ENCODE results near the gene CGNL1.

The CGNL1 gene

DNA sequence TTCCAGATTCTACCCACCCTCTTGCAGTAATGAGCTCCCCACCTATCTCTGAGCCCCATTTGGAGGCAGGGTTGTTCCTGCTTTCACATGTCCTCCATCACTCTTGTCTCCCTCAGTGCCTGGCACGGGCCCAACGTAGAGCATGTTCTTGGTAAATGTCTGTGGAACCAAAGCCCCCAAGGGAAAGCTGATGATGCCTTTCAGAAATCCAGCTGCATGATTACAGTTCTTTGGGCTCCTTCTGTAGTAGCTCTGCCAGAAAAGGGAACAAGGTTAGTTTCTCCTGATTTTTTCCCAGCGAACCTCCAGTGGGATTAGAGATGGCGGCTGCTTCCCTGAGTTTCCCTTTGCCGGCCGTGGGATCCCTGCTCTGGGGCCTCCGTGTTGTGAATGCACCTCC, 39.3 kb downstream of the CGNL1 start:
- in situ Hi-C loops (cut with MboI; ENCODE audit: low sequenced_read_pairs) = no loop called here

DNA sequence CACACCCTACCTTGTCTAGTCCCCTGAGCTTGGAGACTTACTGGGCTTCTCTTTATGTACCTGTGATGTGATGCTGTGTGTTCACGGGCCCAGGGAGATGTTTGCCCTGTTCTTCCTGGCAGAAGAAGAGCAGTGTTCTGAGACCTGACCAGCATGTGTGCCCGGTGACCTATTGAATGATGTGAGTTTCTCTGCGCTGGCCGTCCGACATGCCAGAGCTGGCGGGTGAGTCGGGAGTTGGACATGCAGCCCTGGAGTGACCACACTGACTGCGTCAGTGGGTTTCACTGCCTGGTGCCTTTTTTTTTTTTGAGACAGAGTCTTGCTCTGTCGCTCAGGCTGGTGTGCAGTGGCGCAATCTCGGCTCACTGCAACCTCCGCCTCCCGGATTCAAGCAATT, 42.3 kb downstream of the CGNL1 start:
- in situ Hi-C loops (cut with MboI; ENCODE audit: low sequenced_read_pairs) = no loop called here

DNA sequence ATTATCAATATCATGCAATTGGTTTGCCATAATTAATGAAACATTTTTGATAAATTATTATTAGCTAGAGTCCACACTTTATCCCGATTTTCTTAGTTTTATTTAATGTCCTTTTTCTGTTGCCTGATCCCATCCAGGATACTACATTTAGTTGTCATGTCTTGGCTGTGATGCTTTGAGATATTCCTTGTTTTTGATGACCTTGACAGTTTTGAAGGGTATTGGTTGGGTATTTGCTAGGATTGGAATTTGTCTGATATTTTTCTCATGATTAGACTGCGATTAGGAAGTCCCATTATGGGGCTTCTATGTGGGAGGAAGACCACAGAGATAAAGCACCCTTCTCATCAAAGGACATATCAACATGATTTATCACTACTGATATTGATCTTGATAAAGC, 43.0 kb downstream of the CGNL1 start:
- in situ Hi-C loops (cut with MboI; ENCODE audit: low sequenced_read_pairs) = no loop called here

DNA sequence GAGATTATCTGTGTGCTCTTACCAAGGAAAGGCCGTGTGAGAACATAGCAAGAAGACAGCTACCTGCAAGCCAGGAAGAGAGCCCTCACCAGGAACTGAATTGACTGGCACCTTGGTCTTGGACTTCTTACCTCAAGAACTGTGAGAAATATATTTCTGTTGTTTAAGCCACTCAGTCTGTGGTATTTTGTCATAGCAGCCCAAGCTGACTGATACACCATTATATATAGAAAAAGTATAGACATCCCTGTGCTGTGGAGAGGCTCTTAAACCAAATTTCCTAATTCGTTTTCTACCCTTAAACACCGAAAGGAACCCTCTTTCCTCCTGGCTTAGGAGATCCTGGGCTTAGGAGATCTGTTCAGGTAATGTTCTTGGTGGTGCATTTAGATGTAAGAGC, 44.8 kb downstream of the CGNL1 start:
- in situ Hi-C loops (cut with MboI; ENCODE audit: low sequenced_read_pairs) = no loop called here

DNA sequence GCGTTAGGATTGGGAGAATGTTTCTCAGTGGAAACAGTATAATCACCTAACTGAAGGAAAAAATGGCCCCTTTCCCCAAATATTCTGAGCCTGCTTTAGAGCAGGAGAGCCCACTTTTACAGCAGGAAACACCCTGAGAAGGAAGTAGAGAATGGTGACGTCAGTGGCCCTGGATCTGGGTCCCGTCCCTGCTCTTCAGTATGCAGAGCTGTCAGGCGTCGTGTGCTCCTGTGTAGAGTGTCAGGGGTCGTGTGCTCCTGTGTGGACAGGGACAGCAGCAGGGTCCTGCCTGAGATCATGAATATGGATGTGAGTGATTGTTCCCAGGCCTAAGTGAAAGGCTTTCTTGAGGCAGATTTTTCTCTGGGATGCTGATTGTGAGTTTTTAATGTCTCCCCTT, 45.2 kb downstream of the CGNL1 start:
- in situ Hi-C loops (cut with MboI; ENCODE audit: low sequenced_read_pairs) = no loop called here

DNA sequence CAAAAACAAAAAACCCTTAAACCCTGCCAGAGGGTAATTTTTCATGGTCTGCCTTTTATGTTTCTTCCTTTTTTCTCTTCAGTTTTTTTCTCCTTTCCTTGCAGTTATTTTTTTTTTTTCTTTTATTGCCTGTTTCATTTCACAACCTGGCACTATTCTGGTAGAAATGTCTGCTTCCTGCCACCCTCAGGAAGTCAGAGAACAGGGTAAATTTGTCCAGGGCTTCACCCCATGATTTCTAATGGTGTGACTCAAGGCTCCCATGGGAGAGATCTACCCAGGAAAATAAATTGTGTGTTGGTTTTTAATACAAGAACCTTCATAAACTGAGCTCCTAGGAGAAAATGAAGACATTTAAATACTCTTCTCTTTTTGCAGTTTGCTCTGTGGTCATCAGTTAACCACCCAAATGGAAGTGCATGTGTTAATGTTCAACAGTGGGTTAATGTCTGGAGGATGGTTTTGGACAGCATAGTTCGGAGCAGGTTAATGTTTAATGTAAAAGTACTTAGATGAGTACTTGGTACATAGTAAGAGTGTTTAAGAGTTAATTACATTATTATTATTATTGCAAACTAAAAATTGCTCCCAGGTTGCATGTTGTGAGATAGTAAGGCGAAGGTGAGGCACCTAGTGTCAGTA, 45.9 kb downstream of the CGNL1 start:
- in situ Hi-C loops (cut with MboI; ENCODE audit: low sequenced_read_pairs) = no loop called here

DNA sequence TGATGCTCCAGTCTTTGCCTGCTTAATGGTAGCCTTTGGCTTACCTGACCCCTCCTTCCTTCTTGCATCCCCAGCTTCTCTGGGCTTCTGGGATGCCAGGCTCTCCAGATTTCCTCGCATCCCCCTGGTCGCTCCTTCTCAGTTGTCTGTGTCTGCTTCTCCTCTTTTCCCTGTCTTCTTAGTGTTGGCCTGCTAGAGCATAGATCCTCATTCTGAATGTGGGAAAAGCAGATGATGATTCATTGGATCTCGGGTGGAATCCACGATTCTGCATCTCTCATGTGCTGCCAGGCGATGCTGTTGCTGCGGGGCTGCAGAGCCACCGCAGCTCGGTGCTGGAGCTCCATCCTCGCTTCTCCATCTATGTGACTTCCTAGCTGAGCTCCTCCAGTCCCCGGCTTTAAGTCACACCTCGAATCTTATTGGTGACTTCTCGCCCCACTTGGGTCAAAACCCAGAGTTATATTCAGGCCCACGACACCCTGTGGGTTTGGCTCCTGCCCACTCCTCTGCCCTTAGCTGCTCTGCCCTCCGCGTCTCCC, 47.4 kb downstream of the CGNL1 start:
- in situ Hi-C loops (cut with MboI; ENCODE audit: low sequenced_read_pairs) = no loop called here

DNA sequence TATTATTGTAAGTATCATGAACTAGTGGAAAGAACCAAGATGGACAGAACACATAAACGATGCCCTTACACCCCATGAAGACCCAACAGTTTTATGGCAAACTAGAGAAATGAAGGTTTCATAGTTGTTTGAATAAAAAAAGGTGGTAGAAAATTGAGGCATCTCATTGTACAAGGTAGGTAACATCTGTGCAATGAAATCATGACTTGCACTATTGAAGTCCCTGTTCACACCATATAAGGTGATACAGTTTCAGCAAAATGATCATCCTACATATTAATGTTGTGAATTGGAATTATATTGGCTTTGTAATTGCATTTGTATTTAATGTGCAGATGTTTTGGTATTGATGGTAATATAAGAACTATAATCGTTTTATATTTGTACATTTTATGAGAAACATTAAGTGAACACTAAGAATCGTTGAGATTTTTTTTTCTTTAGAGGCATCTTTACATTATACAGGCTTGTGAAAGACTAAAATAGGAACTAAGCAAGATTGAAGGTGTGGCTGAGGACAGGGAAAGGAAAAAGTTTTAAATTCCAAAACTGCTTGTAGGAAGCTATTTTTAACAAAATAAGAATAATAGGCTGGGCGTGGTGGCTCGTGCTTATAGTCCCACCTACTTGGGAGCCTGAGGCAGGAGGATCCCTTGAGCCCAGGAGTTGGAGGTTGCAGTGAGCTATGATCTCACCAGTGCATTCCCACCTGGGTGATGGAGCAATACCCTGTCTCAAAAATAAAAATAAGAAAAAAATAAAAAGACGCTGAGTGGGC, 48.5 kb downstream of the CGNL1 start:
- in situ Hi-C loops (cut with MboI; ENCODE audit: low sequenced_read_pairs) = no loop called here

DNA sequence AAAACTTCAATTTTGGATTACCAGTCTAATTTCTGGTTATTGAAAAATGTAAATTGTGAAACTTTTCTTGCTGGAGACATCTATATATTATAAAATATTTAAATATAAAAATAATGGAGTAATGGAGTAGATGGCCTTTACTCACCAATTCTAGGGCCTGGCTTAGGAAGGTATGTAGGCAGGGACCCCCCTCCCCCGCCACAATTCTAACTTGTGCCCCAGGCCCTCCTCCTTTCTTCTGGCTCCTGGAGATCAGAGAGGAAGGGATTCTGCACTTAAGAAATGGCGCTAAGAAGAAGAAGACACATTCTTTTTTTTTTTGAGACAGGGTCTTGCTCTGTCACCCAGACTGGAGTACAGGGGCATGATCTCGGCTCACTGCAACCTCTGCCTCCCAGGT, 49.5 kb downstream of the CGNL1 start:
- in situ Hi-C loops (cut with MboI; ENCODE audit: low sequenced_read_pairs) = no loop called here

DNA sequence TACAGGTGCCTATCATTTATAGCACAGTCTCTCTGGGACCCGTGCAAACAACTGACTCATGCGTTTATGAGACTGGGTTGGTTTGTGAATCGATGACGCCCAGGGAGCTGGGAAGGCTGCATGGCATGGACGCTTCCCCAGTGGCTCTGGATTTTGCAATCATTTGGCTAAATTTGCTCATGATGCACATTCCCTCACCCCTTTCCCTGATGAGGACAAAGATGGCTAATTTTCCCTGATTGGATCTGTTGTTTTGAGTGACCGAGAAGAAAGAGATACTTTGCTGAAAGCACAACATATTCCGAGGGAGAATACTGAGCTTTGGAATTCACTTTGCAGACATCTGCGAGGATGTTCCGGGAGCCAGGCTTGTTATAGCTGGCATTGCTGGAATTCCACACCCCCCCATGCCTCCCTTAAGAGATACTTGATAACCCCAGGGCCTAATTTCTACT, 51.1 kb downstream of the CGNL1 start:
- in situ Hi-C loops (cut with MboI; ENCODE audit: low sequenced_read_pairs) = no loop called here

DNA sequence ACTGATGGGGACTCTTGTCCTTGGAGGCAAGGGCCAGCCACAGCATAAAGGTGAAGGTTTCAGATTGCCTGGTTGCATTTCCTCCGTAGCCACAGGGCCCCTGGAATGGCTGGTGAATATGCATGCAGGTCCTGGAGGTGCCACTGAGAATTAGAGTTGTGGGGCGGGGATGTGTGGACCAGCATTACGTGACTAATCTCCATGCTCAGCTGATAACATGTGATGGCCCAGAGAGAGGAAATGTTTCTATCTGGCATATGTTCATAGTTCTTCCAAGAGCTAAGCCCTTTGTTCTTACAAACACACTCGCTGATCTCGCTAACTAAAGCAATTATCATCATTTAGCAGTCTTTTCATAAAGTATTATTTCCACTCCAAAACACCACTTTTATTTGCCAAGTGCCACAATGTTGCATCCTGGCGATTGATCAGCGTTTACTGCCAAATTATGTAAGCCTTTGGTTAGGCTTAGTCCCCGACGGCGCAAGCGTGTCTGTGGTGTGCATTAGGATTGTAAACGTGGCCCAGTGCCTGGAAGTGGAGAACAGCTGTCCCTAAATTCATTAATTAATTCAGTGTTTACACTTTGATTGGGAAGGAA, 55.9 kb downstream of the CGNL1 start:
- in situ Hi-C loops (cut with MboI; ENCODE audit: low sequenced_read_pairs) = no loop called here

DNA sequence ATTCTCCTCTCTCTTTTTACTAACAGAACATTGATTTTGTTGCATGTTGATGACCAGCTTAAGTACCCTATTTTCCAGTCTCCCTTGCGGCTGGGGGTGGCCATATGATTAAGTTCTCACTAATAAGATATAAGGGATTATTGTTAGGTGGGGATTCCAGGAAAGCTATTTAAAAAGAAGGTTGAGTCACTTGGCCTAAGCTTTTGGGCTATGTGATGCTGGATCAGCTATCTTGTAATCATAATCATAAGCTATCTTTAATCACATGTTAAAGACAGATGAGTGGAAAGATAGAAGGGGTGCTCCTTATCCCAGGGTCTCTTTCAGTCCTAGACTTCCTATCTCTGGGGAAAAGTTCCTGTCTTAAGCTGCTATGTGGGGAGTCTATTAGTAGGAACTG, 59.9 kb downstream of the CGNL1 start:
- in situ Hi-C loops (cut with MboI; ENCODE audit: low sequenced_read_pairs) = no loop called here

DNA sequence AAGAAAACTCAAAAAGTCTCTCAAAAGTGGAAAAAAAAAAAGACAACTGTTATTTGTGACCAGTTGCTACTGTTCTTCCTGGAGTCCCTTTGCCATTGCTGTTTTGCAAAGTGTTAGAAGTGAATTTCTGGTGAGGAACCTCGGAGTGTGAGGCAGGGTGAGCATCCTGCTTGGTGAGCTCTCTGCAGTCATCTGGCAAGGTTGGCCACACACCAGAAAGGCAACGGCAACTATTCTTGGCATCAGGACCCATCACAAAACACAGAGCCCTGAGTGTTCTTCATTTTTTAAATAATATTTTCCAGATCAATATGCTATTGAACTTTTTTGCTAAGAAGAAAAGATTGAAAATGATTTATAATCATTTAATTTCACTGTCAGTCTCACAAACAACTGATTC, 60.7 kb downstream of the CGNL1 start:
- in situ Hi-C loops (cut with MboI; ENCODE audit: low sequenced_read_pairs) = no loop called here

DNA sequence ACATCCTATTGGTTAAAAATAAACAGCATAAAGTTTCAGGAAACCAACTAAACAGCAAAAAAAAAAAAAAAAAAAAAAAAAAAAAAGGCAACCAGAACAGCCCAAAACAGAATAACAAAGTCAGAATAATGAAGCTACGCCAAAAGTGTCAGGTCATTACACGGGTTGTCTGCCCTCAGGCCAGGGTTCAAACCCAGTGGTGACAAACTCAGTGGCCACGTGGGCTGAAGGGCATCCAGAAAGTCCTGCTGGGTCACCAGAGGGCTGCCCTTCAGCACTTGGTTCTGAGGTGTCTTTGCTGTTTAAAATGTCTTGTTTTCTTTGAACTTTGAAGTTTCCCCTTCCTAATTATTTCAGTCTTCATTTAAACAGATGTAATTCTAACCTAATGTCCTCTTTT, 61.3 kb downstream of the CGNL1 start:
- in situ Hi-C loops (cut with MboI; ENCODE audit: low sequenced_read_pairs) = no loop called here

DNA sequence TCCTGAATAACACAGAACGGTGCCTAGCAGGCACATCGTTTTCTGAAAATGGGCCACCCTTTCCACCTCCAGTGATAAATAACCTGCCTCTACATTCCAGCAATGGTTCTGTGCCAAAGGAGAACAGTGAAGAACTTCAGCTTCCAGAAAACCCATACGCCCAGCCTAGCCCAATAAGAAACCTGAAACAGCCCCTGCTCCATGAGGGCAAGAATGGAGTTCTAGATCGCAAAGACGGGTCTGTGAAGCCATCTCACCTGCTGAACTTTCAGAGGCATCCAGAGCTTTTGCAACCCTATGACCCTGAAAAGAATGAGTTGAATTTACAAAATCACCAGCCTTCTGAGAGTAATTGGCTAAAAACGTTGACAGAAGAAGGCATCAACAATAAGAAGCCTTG, 61.9 kb downstream of the CGNL1 start:
- in situ Hi-C loops (cut with MboI; ENCODE audit: low sequenced_read_pairs) = no loop called here

DNA sequence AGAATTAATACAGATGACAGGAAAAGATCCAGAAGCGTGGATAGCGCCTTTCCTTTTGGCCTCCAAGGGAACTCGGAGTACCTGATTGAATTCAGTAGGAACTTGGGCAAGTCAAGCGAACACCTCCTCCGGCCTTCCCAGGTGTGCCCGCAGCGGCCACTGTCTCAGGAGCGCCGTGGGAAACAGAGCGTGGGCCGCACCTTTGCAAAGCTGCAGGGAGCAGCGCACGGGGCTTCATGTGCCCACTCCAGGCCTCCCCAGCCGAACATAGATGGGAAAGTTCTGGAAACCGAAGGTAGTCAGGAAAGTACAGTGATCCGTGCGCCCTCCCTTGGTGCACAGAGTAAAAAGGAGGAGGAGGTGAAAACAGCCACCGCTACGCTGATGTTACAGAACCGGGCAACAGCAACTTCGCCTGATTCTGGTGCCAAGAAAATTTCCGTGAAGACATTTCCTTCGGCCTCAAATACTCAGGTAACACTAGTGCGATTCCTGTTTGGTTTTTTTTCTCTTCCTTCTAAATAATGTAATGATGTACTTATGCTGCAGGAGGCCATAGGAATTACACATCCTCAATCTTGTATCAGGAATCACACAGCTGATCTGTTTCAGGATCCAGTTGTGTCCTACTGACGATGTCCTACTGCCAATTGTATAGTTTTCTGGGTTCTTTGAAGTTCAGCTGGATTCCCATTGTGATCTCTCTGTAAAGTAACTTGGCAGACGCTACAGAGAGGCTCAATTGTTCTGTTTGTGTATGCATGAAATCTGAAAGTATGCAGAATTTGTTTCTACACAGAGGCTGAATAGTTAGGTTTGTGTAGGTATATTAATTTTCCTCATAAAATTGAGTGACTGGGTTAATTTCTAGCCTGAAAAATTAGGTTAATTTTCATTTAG, 63.1 kb downstream of the CGNL1 start:
- in situ Hi-C loops (cut with MboI; ENCODE audit: low sequenced_read_pairs) = no loop called here

DNA sequence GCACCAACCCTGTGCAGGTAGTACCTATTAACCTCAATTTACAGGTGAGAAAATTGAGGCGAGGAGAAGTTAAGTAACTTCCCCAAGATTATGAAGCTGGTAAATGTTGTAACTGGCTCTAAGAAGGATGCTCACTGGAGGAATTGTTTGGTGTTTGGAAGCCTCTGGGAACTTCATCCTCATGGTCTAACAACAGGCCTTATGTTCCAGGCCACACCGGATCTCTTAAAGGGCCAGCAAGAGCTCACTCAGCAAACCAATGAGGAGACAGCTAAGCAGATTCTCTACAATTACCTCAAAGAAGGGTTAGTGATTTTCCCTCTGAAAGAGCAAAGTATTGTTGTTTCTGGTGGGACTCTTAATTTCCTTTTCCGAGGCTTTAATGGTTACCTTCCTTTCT, 63.9 kb downstream of the CGNL1 start:
- in situ Hi-C loops (cut with MboI; ENCODE audit: low sequenced_read_pairs) = no loop called here

DNA sequence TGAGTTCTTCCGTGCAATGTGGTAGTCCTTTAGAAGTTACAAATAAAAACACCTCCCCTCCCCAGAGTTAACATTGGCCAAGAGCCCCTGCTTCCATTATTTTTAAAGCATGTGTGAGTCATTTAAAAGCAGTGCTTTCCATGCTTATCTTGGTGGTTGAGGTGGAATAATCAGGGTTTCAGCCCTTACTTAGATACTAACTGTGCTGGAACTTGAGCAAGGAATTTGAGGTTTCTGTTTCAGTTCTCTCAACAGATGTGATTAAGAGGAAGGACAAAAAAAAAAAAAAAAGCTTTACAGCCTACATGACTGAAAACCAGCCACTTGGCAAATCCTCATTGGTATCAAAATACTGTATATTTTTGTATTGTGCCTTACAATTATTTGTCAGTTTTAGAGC, 64.5 kb downstream of the CGNL1 start:
- in situ Hi-C loops (cut with MboI; ENCODE audit: low sequenced_read_pairs) = no loop called here

DNA sequence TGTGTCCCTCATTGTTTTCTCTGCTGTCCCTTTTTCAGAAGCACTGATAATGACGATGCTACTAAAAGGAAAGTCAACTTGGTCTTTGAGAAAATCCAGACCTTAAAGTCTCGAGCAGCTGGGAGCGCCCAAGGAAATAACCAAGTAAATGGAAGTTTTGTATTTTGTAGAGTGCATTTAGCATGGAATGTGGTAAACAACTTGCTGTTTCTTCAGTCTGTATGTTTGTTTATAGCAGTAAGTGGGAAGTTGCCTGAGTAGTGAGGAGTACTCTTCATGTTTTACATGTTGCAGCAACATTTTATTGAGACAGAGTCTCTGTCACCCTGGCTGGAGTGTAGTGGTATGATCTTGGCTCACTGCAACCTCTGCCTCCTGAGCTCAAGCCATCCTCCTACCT, 66.0 kb downstream of the CGNL1 start:
- in situ Hi-C loops (cut with MboI; ENCODE audit: low sequenced_read_pairs) = no loop called here

DNA sequence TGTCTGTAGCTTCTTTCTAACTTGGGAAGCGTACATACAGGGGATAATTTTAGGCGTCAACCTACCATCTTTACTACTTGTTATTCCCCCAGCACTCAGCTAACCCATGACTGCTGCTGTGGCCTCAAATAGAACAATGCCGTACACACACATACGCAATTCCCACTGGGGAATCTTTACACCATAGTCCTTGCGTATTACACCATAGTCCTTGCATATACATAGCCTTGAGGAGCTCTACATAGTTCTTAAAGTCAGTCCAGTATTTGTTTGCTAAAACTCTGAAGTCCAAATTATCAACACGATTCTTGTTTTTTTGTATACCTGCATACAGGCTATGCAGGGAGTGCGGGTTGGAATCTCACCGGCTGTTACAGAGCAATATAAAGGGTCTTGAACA, 67.2 kb downstream of the CGNL1 start:
- in situ Hi-C loops (cut with MboI; ENCODE audit: low sequenced_read_pairs) = no loop called here

DNA sequence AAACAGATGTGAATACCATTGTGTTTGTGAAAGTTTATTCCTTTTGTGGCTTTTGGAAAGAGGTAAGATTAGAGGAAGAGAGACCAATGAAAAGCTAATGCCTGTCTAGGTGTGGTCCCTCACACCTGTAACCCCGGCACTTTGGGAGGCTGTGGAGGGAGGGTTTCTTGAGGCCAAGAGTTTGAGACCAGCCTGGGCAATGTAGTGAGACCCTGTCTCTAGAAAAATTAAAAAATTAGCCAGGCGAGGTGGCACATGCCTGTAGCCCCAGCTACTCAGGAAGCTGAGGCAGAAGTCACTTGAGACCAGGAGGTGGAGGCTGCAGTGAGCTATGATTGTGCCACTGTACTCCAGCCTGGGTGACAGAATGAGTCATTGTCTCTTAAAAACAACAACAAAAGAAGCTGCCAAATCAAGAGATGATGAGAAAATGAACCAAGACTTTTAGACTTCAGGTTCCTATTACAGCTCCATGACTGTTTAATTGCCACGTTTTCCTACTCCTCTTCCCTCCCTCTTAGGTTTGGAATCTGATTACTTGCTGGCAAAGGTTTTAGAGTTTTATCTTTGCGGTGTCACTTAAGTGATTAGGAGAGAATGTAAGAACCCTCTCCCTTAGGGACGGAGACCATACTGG, 68.7 kb downstream of the CGNL1 start:
- in situ Hi-C loops (cut with MboI; ENCODE audit: low sequenced_read_pairs) = no loop called here

All from hTERT RPE-1 (cell line).